Measurements from ENCODE around the gene MYL4.

The MYL4 gene

GRCh38 chr17:47204722-47205418 lies 4.3 kb upstream of the MYL4 start:
- DNase-seq (ENCODE audit: low read depth in 2 of 2): peak in 1 of 2 donors; percentile 56
- no peak overlapping the region for H3K4me3 ChIP-seq (replicated peaks in 1 of 2; ENCODE audit: low read depth in 2 of 2, low read length in 2 of 2)
- TF ChIP-seq CTCF (IDR thresholded peaks at IDR 0.05; ENCODE audit: low read depth, low read length): no peak

GRCh38 chr17:47205419-47205963 lies 3.7 kb upstream of the MYL4 start:
- H3K4me3 ChIP-seq (replicated peaks in 1 of 2; ENCODE audit: low read depth in 2 of 2, low read length in 2 of 2): no peak overlapping the region
- DNase-seq (ENCODE audit: low read depth in 2 of 2): peak; percentile 71 to 79
- no peak for TF ChIP-seq CTCF (IDR thresholded peaks at IDR 0.05; ENCODE audit: low read depth, low read length)

GRCh38 chr17:47207143-47208067 lies 1.7 kb upstream of the MYL4 start:
- TF ChIP-seq CTCF (IDR thresholded peaks at IDR 0.05; ENCODE audit: low read depth, low read length): no peak
- H3K4me3 ChIP-seq (replicated peaks in 1 of 2; ENCODE audit: low read depth in 2 of 2, low read length in 2 of 2): no peak overlapping the region
- no peak for DNase-seq (ENCODE audit: low read depth in 2 of 2)

- no peak for DNase-seq (ENCODE audit: low read depth in 2 of 2)
- H3K4me3 ChIP-seq (replicated peaks in 1 of 2; ENCODE audit: low read depth in 2 of 2, low read length in 2 of 2): no peak overlapping the region
- TF ChIP-seq CTCF (IDR thresholded peaks at IDR 0.05; ENCODE audit: low read depth, low read length): no peak
Observed at GRCh38 chr17:47209499-47209898, 351 bp downstream of the MYL4 start.

- DNase-seq (ENCODE audit: low read depth in 2 of 2): no peak
- no peak for TF ChIP-seq CTCF (IDR thresholded peaks at IDR 0.05; ENCODE audit: low read depth, low read length)
- H3K4me3 ChIP-seq (replicated peaks in 1 of 2; ENCODE audit: low read depth in 2 of 2, low read length in 2 of 2): no peak overlapping the region
Observed at GRCh38 chr17:47210105-47210504, 957 bp downstream of the MYL4 start.

- no peak overlapping the region for H3K4me3 ChIP-seq (replicated peaks in 1 of 2; ENCODE audit: low read depth in 2 of 2, low read length in 2 of 2)
- TF ChIP-seq CTCF (IDR thresholded peaks at IDR 0.05; ENCODE audit: low read depth, low read length): no peak
- no peak for DNase-seq (ENCODE audit: low read depth in 2 of 2)
Observed at GRCh38 chr17:47210779-47211178, 1.6 kb downstream of the MYL4 start.
